ENCODE results near the gene SORBS1.

DNA sequence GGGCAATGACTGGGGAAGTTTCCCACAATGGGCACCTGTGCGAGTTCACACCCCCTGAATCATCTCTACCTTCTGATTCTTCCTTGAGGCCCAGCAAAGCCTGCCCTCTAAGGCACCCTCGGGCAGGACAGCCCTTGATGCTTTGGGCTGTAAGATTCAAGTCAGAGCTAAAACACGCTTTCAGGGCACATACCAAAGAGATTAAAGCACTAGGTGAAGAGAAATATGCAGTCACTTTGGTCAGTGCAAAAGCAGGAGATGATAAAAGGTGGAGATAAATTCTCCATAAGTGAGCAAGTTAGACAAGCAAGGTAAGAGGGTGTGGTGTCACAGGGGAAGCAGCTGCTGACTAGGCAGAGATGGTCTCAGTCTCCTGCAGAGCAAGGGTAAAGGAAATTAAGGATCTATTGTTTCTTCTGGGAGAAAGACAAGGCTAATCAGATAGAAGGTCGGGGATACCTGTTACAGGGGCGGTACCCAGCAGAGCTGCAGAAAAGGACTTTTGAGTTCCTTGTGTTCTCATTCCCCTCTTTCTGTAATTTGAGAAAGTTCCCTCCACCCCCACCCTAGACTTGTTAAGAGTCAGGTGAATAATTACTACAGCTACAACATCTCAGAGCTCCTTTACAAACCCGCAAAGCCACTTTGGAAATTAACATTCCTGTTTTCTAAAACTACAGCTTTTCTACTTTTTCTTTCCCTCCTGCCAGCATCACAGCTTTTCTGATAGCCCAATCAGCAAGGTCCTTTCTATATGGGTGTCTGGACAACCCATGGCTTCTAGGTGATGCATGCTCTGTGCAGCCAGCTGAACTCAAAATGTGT lies 296.7 kb downstream of the SORBS1 start:
- TF ChIP-seq POLR2A (IDR thresholded peaks at IDR 0.05; ENCODE audit: low read length) (no peak), GATA1 (IDR thresholded peaks at IDR 0.05; ENCODE audit: low read depth, low read length) (no peak)
